Activated CD4-positive, alpha-beta T cell treated with anti-CD3 and anti-CD28 coated beads for 4 hours (primary cell): ENCODE data around the gene WNT8B.
A peak's percentile ranks its signal among the peaks of the same experiment; 100 is the strongest.

ENCODE experiments used
- DNase-seq, 2 donors: peaks; one replicate each; pipeline ENCODE4 v3.0.0-alpha.2; 2020

The WNT8B gene

GRCh38 chr10:100483876-100484666 is 21.3 kb downstream of the WNT8B start:
- DNase-seq: no peak

- no peak for DNase-seq
Observed at GRCh38 chr10:100485366-100485765, 22.6 kb downstream of the WNT8B start.

GRCh38 chr10:100485801-100486495 is 23.1 kb downstream of the WNT8B start:
- no peak for DNase-seq

- DNase-seq: no peak
Observed at GRCh38 chr10:100487529-100487928, 24.7 kb downstream of the WNT8B start.

GRCh38 chr10:100489396-100489795 is 26.6 kb downstream of the WNT8B start:
- DNase-seq: no peak

- no peak for DNase-seq
Observed at GRCh38 chr10:100490531-100490930, 27.7 kb downstream of the WNT8B start.

GRCh38 chr10:100496567-100496966 is 33.8 kb downstream of the WNT8B start:
- DNase-seq: no peak

- no peak for DNase-seq
Observed at GRCh38 chr10:100498059-100498458, 35.2 kb downstream of the WNT8B start.

- DNase-seq: no peak
Observed at GRCh38 chr10:100501423-100501822, 38.6 kb downstream of the WNT8B start.

- no peak for DNase-seq
Observed at GRCh38 chr10:100502926-100503494, 40.2 kb downstream of the WNT8B start.

GRCh38 chr10:100504096-100504495 is 41.3 kb downstream of the WNT8B start:
- no peak for DNase-seq

- DNase-seq: no peak
Observed at GRCh38 chr10:100505164-100505563, 42.4 kb downstream of the WNT8B start.

GRCh38 chr10:100506596-100507356 is 44.0 kb downstream of the WNT8B start:
- DNase-seq: no peak

- DNase-seq: no peak
Observed at GRCh38 chr10:100507357-100507732, 44.5 kb downstream of the WNT8B start.

GRCh38 chr10:100508266-100508665 is 45.5 kb downstream of the WNT8B start:
- DNase-seq: no peak

- DNase-seq: peak; percentile 54
Observed at GRCh38 chr10:100508691-100509150, 45.9 kb downstream of the WNT8B start.

- peak; percentile 59 to 63 for DNase-seq
Observed at GRCh38 chr10:100509241-100509840, 46.5 kb downstream of the WNT8B start.

- peak; percentile 61 to 68 for DNase-seq
Observed at GRCh38 chr10:100510533-100511308, 47.9 kb downstream of the WNT8B start.

GRCh38 chr10:100515612-100516011 is 52.8 kb downstream of the WNT8B start:
- DNase-seq: no peak

- no peak for DNase-seq
Observed at GRCh38 chr10:100516847-100517246, 54.0 kb downstream of the WNT8B start.

- peak; percentile 53 to 71 for DNase-seq
Observed at GRCh38 chr10:100518761-100519241, 56.0 kb downstream of the WNT8B start.
